Loucy (cell line): ENCODE measurements around the gene SPAG6.

ENCODE experiments used
- CTCF ChIP-seq: fragments of 200-600 bp; sonication (generic); conservative IDR thresholded peaks from 2 replicates; pipeline ENCODE4 v1.5.1; 2014; ENCODE audit warnings: mild to moderate bottlenecking, antibody characterized with exemption, low read length
- EZH2phosphoT487 ChIP-seq: fragments of 200-600 bp; IDR thresholded peaks from 2 replicates; pipeline ENCODE4 v1.6.1; 2018; ENCODE audit warnings: antibody characterized with exemption, mild to moderate bottlenecking, moderate library complexity, borderline replicate concordance

GRCh38 chr10:22333975-22334282, 11.4 kb upstream of the SPAG6 start:
- no peak for TF ChIP-seq CTCF
- no peak for TF ChIP-seq EZH2phosphoT487
